ENCODE data around the gene CENPX. TPM values are rescaled to one million over a fixed set of nuclear protein-coding genes. Genes with fewer than 3 reads are reported as not detected.

Gene CENPX
- total and polyA plus RNA-seq, 2 of the 13 experiments (the other 11 are each of a cell fraction or from before 2014, with no cell fraction given): 92.7 to 170 TPM

DNA sequence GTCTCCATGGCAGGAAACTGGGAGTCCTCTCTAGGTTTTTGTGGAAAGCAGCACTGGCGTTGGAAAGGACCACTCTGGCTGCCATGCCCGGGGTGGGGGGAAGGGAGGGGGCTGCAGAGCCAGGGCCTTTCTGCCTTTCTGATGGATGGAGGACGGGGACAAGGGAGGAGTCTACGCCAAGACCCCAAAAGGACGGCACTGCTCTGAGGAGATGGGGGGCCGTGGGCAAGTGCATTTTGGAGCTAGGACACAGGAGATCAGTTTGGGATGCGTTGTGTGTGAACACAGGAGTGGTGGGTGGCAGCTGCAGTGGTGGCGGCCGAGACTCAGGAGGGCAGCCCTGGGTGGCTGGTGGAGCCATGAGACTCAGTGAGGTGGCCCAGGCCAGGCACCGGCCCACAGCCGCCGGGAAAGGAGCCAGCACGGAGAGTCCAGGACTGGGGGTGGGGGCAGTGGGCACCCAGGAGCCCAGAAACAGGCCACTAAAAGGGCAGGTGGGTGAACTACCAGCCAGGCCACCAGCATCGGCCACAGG lies 2.0 kb downstream of the CENPX start (continued):
- TF ChIP-seq, protein P1, sequence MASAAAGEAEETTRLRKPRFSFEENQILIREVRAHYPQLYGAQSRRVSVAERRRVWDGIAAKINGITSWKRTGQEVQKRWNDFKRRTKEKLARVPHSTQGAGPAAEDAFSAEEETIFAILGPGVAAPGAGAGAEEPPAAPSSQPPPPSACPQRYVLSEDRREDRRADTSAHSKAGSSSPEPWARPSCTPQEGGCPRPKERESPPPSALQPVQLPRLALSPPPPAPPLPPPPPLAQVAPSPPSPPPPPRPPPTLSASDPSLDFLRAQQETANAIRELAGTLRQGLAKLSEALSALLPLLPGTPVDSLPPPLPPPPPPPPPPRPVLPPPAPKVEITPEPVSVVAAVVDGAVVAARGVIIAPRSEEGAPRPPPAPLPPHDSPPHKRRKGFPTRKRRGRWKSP (CRISPR knock-in tag; IDR thresholded peaks at IDR 0.05): no peak
- TF ChIP-seq ZNF12 (CRISPR knock-in tag; IDR thresholded peaks at IDR 0.05) (no peak), ATF3 (CRISPR knock-in tag; IDR thresholded peaks at IDR 0.05) (no peak), ZNF616 (CRISPR knock-in tag; IDR thresholded peaks at IDR 0.05; ENCODE audit: low read depth) (0 out of 2 replicates have a peak, but pooled peaks have one; percentile 1), GABPB1 (CRISPR knock-in tag; IDR thresholded peaks at IDR 0.05) (no peak), ZNF367 (CRISPR knock-in tag; IDR thresholded peaks at IDR 0.05; ENCODE audit: borderline replicate concordance) (no peak), PRDM4 (CRISPR knock-in tag; IDR thresholded peaks at IDR 0.05; ENCODE audit: borderline replicate concordance) (no peak), MTERF4 (CRISPR knock-in tag; IDR thresholded peaks at IDR 0.05) (no peak), ZNF256 (CRISPR knock-in tag; conservative IDR thresholded peaks at IDR 0.05) (no peak), NR1H2 (CRISPR knock-in tag; IDR thresholded peaks at IDR 0.05; ENCODE audit: borderline replicate concordance, low read depth) (no peak), MIXL1 (CRISPR knock-in tag; IDR thresholded peaks at IDR 0.05) (no peak), RFX3 (CRISPR knock-in tag; IDR thresholded peaks at IDR 0.05) (no peak), ZNF781 (CRISPR knock-in tag; IDR thresholded peaks at IDR 0.05; ENCODE audit: borderline replicate concordance, not compliant biosample characterization) (no peak), SMAD3 (CRISPR knock-in tag; IDR thresholded peaks at IDR 0.05) (no peak), TBX2 (CRISPR knock-in tag; IDR thresholded peaks at IDR 0.05; ENCODE audit: borderline replicate concordance) (no peak), ZNF276 (CRISPR knock-in tag; IDR thresholded peaks at IDR 0.05; ENCODE audit: low read depth) (no peak)
- TF ChIP-seq, protein P2, sequence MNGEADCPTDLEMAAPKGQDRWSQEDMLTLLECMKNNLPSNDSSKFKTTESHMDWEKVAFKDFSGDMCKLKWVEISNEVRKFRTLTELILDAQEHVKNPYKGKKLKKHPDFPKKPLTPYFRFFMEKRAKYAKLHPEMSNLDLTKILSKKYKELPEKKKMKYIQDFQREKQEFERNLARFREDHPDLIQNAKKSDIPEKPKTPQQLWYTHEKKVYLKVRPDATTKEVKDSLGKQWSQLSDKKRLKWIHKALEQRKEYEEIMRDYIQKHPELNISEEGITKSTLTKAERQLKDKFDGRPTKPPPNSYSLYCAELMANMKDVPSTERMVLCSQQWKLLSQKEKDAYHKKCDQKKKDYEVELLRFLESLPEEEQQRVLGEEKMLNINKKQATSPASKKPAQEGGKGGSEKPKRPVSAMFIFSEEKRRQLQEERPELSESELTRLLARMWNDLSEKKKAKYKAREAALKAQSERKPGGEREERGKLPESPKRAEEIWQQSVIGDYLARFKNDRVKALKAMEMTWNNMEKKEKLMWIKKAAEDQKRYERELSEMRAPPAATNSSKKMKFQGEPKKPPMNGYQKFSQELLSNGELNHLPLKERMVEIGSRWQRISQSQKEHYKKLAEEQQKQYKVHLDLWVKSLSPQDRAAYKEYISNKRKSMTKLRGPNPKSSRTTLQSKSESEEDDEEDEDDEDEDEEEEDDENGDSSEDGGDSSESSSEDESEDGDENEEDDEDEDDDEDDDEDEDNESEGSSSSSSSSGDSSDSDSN (CRISPR knock-in tag; IDR thresholded peaks at IDR 0.05): no peak
- TF ChIP-seq, protein P3, sequence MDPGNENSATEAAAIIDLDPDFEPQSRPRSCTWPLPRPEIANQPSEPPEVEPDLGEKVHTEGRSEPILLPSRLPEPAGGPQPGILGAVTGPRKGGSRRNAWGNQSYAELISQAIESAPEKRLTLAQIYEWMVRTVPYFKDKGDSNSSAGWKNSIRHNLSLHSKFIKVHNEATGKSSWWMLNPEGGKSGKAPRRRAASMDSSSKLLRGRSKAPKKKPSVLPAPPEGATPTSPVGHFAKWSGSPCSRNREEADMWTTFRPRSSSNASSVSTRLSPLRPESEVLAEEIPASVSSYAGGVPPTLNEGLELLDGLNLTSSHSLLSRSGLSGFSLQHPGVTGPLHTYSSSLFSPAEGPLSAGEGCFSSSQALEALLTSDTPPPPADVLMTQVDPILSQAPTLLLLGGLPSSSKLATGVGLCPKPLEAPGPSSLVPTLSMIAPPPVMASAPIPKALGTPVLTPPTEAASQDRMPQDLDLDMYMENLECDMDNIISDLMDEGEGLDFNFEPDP (CRISPR knock-in tag; conservative IDR thresholded peaks at IDR 0.05): no peak

Data from HepG2 (cell line).